DMS 273 treated with DMSO at 0.1 percent for 48 hours (cell line): ENCODE data around the gene GATD1.

Experiments
- DNase-seq: peaks from one replicate; lab custom pipeline; 2025; lab: John Stamatoyannopoulos, UW

The GATD1 gene

DNA sequence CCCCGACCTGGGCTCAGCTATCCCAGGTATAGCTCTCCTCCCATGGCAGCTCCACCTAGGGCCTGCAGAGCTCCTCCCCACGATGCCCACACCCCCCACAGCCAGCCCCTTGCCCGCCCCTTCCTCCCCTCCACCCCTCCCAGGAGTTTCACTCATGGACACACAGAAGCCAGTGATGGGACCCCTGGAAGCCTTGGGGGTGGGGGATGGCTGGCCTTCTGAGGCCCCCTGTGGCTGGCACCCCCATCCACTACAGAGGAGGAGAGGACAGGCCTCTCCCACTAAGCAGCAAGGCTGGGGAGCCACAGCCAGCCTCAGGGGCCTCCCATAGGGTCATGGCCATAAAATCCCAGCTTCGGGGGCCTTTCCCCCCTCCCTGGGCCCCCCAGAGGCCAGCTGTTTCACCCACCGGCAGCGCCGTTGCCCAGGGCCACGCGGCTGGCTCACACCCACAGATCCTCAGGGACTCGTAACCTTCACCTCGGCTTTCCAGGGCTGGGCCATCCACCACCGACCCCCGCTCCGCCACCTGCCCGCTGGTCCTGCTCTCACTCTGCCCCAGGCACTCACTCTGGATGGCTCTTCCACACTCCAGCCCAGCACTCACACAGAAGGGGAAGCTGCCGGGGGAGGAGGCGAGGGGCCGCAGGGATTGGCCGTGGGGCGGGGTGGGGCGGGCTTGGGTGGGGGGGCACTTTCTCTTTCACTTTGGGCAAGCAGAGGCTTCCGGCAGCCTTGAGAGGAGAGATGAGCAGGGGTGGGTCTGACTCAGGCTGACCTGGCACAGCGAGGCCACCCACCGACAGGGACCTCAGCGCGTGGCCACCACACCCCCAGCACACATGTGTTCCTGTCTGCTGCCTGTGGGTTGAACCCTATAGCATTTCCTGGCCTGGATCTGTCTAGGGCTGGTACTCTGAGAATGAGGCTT is 18.6 kb upstream of the GATD1 start:
- DNase-seq = peak; percentile 69

DNA sequence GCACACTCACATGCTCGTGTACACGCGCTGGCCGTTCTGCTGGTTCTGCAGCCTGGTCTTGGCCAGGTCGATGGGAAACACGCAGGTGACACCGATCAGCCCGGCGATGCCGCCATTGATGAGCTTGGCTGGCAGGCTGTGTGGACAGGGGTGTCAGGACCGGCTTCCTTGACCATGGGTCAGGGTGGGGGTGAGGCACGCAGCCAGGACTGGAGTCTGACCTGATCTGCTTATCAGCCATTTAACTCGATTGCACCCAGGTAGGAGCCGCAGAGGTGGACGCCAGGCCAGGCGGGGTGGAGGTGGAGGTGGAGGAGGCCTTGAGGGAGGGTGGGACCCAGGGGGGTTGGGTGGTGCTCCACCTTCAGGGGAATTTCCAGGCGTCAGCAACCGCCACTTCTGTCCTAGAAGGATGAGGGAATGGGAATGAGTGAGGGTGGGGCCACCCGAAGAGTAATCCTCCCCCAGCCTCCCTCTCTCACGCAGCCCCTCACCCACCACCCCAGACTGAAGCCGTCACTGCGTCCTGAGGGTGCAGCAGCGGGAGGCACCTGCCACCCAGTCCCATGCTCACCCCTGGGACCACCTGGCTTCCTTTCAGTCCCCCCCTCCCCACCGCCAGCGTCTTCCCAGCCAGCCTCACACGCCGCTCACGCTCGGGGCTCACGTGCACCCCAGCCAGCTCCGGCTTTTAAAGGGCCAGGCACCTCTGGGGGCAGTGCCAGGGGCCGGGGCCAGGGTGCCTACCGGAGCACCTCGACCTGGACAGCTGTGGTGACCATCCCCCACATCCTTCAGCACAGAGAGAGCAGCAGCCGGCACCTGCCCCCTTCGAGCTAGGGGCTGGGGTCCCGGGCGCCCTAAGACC is 17.7 kb upstream of the GATD1 start:
- no peak for DNase-seq

DNA sequence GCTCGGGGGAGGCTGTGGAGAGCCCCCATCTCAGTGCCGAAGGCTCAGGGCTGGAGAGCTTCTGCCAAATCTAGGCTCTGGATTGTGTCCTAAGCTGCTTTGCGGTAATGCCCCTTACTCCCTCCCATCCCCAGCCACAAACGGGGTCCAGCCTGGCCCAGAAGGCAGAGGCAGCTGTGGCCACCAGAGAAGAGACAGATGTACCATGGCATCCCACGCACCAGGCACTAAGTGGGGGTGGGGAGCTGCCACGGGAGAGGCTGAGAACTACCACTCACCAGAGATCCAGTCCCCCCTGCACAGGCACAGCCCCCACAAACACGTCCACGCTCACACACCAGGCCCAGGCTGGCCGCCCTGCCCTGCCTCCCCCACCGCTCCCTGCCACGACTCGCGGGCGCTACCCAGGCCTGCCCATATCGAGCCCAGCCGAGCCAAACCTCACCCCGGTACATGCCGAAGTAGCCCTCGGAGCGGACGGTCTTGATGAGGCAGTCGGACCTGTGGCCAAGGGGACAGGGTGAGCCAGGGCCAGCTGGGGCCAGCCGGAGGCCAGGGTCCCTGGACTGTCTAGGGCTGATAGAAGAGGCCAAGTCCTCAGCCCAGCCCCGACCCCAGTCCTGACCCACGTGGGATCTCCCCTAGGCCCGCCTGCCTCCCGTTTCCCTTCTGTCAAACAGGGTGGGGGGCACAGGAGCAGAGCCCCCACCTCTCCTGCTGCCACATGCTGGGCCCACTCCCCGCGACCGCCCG is 16.9 kb upstream of the GATD1 start:
- DNase-seq = no peak

DNA sequence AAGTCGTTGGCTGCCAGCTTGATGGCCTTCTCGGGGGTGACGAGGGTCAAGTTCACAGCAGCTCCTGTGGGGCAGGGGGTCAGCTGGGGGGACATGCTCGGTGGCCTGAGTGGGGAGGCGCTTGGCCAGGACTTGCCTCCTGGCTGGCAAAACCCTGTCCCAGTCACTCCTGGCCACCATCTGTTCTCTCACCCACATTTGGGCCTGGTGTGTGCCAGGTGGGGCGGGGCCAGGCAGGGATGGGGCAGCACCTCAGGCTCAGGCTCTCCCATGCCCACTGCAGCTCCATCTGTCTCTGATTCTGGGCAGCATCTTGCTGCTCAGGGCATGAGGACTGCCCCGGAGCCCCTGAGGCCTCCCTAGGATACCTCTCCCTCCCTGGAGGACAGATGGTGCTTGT is 16.3 kb upstream of the GATD1 start:
- DNase-seq = peak; percentile 77

DNA sequence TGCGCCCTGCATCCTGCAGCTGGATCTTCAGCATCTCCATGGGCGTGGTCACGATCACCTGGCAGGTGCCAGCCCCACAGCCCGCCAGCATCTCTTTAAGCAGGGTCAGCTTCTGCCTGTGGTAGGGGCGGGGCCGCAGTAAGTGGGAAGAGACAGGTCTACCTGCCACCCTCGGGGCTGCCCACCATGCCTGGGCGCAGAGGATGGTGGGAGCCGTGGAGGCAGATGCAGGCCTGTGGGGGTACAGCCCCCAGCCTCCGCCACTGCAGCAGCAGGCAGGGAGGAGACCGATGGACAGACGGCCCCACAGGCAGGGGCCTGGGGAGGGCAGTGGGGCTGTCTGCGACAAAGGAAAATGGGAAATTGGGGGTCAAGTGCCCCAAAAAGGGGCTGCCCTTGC is 15.6 kb upstream of the GATD1 start:
- DNase-seq = no peak

DNA sequence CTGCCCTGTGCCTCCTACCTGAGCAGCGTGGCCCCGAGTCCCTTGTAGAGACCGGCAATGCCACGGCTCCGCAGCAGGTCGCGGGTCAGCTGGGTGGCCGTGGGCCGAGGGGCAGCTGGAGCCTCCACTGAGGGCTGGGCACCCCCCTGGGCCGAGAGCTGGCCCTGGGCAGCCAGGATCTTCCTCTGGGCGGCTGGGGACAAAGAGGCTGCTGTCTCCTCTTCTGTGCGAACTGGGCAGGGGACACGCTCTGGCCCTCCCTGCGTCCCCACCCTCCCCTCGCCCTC is 15.2 kb upstream of the GATD1 start:
- no peak for DNase-seq

DNA sequence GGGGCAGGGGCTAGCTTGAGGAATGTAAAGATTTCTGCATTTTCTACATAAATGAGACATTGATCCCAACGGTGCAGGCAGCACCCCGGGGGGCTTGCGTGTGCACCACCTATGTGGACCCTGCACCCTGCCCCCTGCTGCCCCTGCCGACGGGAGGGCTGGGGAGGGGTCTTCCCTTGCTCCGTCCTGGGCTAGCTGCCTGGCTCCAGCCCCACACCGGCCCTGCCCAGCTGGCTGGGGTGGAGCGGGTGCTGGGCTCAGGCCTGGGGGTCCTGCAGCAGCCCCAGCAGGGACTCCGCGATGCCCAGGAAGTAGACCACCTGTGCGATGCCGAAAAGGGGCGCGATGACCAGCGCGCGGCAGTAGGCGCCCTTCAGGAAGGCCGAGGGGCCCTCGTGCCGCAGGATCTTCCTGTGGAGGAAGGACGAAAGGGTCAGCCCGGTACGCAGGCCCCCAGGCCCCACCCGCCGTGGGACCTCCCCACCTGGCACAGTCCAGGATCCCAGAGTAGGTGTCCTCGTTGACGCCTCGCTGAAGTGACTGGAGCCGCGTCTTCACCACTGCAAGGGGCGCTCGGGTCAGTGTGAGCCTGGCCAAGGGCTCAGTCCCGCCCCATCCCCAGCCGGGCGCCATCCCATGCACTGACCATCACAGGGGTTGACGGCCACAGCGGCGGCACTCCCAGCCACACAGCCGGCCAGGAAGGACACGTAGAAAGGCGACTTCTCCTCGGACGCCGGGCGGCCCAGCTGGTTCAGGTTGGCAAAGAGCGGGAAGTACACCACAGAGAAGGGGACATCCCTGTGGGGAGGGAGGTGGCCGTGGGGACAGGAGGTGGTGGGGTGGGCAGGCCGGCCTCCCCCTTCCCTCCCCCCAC is 14.6 kb upstream of the GATD1 start:
- no peak for DNase-seq

DNA sequence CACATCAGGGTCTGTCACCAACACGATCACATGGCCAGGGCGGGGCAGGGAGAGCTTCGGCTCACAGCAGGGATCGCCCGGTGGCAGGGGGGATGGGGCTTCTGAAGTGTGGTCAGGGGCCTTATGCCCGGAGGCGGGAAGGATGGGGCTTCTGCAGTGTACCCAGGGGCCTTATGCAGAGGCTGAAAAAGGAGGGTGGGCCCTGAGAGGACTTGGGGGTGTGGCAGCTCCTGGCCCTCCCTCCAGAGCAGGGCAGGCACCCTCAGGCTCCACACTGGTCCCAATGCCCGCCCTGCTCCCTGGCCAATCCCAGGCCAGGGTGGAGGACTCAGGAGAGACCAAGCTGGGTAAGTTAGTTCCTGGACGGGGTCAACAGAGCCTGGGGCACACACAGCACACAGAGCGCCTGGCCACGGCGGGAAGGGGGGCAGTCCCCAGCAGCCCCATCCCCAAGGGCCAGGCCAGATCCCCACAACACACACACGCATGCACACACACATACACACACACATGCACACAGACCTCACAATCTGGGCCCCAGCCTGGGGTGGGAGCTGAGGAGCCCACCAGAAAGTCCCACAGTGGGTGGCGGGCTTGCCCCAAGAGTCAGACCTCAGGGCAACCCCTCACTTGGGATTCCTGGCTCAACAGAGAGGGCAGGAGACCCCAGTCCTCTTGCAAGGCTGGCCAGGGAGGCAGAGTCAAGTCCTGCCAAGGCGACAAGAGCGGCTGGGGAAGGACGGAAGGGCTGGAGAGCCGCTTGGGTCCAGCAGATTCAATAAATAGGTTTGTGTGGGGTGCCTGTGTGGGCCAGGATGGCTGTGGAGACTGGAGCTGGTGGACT is 13.7 kb upstream of the GATD1 start:
- peak; percentile 40 for DNase-seq

DNA sequence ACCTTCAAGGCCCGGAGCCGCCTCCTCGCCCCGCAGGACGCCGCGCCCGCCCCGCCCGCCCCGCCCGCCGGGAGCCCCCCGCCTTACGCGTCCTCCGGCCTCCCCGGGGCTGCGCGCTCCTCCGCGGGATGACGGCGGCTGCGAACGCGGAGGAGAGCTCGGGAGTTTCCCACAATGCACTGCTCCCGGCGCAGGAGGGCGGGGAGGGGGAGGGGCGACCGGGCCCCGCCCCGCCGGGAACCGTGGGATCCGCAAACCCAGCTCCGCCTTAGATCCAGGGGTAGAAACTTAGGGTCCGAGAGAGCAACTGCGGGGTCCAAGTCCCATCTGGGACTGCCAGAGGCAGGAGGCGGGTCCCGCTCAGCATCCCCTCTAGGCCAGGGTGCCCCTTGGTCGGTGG is 12.7 kb upstream of the GATD1 start, which contains the start of gene CEND1:
Gene CEND1 (minus strand): TSS at position 148 of the 400 bp plus-strand sequence. CDS start 1,514 bp downstream, outside the sequence.
- DNase-seq = no peak

DNA sequence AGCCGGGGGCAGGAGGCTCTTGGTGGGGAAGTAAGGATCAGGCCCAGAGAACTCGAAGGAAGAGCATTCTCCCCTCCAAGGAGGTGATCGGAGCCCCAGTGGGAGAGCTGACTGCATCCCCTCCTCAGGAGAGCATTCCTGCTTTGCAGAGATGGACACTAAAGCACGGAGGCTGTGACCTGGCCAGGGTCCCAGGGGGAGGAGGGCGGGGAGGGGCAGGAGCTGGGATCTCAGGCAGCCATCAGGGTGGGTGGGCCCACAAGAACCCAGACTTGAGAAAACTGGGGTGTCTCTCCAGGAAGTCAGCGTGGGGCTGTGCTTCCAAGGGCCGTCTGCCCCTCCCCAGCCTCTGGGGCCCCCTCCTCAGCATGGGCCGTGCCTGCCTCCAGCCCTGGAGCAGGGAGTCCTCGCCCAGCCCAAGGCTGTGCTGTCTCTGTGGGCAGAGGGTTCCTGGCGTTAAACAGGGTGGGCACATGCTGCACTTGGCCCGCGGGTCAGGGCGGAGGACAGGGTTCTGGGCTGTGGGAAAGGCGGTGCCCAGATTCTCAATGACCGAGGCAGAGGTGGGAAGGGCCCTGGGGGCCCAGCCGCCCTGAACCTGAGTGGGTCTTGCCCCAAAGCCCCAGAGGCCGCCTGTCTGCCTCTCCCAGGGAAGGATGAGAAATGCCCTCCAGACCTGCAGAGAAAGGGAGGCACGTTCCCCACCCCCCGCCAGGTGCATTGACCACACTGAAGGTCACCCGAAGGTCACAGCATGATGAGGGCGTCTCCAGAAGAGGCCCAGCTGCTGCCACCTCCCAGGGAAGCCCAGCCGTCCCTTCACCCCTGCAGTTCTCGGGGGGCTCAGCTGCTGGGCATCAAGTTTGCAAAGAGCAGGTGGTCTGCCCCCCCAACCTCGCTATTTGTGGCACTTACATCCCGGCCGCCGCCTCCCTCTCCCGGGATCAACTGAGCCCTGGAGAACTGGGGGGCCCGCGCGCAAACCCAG is 12.0 kb upstream of the GATD1 start:
- no peak for DNase-seq

DNA sequence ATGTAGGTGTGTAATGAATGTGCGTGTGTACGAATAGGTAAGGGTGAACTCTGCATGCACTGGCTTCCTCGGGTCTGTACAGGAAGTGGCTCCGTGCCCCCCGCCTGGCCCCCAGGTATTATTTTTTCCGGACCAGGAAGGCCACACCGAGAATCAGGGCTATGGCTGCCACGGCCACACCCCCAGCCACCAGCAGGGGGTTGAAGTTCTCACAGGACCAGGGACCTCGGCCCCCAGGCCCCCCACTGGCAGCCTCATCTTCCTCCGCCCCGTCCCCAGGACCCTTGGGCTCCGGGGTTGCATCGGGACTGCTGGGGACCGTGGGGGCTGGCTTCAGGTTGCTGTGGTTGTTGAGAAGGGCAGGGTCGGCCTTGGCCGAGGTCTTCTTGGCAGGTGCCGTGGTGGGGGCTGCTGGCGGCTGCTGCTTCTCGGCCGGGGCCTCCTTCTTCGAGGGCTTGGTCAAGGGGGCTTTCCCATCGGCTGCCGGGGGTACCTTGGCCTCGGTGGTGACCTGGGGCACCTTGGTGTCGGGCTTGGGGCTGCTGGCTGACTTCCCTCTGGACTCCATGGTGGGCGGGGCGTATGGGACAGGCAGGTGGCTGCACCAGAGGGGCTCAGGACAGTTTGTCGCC is 10.8 kb upstream of the GATD1 start:
- DNase-seq = no peak

DNA sequence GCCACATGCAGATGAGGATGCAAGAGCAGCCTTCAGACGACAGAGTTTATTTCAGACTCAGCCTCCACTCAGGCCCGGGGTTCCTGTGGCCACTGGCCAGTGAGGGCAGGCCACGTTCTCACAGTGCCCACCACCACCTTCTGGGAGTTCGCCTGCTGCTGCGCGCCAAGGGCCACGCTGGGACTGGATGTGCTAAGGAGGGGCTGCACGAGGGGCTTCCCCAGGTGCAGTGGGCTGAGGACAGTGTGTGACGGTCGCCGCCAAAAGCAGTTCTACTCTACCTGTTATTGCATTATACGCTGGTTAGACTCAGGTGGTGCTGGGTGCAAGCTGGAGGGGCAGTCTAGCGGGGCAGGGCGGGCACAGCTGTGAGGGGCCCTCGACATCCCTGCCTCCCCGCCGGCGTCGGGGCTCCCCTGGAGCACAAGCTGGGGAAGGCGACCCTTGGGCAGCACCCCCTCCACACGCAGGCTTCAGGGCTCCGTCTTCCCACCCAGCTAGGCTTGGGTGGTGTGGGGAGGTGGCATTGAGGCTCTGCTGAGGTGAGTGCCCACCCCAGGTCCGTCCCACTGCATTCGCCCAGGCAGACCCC is 9.9 kb upstream of the GATD1 start:
- no peak for DNase-seq

DNA sequence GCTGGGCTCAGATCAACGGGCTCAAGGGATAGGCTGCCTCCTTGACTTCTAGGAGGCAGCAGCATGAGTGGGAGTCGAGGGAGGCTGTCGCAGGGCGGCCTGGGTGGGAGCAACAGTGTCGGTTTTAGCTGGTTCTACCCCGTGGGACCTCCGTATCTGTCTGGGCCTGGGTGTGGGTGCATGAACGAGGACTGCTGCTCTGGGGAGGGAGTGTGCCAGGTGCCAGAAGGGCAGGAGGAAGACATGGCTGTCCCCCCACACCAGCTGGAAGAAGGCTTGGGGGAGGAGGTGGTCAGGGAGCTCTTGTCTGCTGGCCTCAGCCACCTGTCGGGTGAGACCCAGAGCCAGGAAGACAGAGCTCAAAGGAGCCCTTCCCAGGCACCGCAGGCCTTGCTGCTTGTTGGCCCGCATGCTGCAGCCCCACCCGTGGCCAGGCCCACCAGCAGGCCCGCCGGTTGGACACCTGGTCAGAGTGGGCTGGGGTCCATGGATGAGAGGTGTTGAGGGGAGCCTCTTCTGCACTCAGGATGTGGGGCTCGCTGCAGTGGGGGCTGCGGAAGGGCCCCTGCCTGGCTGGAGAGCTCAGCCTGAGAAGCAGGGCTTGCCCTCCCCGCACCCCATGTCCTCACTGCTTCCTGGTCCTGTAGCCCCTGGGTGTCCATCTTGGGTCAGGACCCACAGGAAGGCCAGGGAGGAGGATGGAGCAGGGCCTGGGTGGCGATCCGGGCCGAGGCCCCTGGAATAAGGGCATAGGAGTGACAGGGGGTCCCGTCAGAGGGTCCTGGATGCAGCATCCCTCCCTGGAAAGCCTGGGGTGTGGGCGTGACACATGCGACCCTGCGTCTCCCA is 9.2 kb upstream of the GATD1 start:
- peak; percentile 43 for DNase-seq

DNA sequence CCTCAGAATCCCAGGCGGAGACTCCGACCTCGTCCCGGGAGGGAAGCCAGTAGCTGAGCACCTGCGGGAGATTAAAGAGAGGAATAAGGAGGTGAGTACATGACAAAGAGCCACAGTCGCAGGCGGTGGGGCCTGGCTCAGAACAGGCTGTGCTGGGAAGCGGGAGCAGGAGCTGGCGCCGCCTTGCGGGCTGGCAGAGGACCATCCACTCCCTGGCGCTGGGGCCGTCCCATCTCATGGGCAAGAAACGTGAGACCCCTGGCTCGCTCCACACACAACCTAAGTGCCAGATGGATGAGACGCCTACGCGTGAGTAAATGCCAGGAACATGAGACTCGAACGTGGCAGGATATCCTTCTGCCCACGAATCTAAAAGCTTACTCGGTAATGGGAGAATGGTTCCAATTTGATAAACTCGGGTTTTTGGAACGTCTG is 6.3 kb upstream of the GATD1 start:
- peak; percentile 95 for DNase-seq

DNA sequence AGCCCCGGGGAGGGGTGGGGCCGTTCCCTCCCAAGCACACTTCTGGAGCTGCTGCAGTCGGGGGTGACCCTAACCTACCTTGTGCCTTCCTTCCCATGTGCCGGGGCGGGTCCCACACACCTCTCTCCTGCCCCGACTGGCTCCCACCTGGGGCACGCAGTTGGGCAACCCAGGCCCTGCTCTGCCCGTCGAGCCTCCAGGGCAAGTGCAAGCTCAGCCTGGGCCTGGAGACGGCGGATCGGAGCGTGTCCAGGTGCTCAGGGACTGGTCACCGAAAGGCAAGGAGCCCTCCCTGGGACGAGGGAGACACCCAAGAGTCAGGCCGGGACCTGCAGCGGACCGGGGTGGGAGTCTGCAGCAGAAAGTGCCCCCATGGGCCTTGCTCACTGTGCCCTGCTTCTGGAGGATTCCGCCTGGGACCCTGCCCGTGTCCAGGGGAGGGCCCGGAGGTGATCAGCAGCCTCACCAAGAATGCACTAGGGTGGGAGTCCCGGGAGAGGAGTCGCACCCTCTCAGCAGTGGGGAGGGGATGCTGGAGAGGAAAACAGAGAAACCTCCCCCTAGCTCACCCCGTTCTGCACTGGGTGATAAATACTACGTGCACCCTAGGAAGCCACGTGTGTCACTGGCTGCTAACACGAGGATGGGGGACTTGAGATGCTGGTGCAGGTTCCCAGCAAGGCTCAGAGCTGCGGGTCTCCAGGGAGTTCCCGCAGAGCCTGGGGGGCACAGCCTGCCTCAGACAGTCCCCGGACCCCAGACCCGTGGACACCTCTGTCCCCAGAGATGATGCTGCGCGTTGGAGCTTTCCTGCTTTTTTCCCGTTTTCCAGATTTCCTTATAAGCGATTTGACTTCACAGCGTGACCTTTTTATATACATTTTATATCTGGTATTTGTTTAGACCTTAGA is 5.2 kb upstream of the GATD1 start:
- no peak for DNase-seq

DNA sequence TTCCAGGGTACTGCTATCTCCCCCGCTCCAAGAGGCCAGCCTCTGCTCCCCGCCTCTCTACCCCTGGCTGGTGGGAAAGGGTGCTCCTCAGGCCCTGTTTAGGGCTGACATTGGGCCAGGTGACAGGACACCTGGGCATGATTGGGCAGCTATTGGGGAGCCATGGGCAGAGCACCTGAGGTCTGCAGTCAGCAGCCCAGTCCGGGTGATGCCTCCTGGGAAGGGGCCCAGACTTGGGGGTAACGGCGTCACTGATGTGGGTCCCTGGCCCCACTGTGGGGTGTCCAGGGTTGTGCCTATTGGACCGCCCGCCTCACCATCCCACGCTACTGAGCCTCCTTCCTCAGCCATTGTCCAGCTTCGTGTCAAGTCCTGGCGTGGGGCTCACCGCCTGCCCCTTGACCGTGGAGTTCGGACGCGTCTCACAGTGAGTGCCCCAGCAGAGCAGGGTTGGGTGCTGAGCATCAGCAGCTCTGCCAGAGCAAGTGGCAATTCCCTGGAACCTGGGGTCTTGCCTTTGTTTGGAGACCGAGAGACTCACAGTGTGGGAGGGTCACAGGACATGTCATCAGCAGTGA is 2.8 kb upstream of the GATD1 start:
- DNase-seq = no peak
